SK-N-SH treated with all-trans-retinoic acid at 6 μM for 48 hours (cell line): ENCODE results near the gene CTIF.

Experiments
- GLIS3 ChIP-seq: fragments of 250-450 bp; sonication (Bioruptor Pico); IDR thresholded peaks from 2 replicates; pipeline ENCODE4 v1.5.0; 2020; ENCODE audit warnings: mild to moderate bottlenecking, moderate library complexity
- PATZ1 ChIP-seq: fragments of 250-450 bp; sonication (Bioruptor Pico); IDR thresholded peaks from 2 replicates; pipeline ENCODE4 v1.8.0; 2020; ENCODE audit warnings: mild to moderate bottlenecking, moderate library complexity, borderline replicate concordance
- RARB ChIP-seq: fragments of 250-450 bp; sonication (Bioruptor Pico); IDR thresholded peaks from 2 replicates; pipeline ENCODE4 v1.8.0; 2021; ENCODE audit warnings: mild to moderate bottlenecking, moderate library complexity
- SNAI2 ChIP-seq: fragments of 250-450 bp; sonication (Bioruptor Pico); IDR thresholded peaks from 2 replicates; pipeline ENCODE4 v1.5.0; 2020; ENCODE audit warnings: mild to moderate bottlenecking, moderate library complexity
- TCF4 ChIP-seq: fragments of 250-450 bp; sonication (Bioruptor Pico); IDR thresholded peaks from 2 replicates; pipeline ENCODE4 v1.8.0; 2021; ENCODE audit warnings: mild to moderate bottlenecking, moderate library complexity, borderline replicate concordance
- TSHZ2 ChIP-seq: fragments of 250-450 bp; sonication (Bioruptor Pico); IDR thresholded peaks from 2 replicates; pipeline ENCODE4 v1.5.0; 2020; ENCODE audit warnings: mild to moderate bottlenecking, moderate library complexity
- ZFP3 ChIP-seq: fragments of 250-450 bp; sonication (Bioruptor Pico); IDR thresholded peaks from 2 replicates; pipeline ENCODE4 v1.5.0; 2020; ENCODE audit warnings: mild to moderate bottlenecking, moderate library complexity

DNA sequence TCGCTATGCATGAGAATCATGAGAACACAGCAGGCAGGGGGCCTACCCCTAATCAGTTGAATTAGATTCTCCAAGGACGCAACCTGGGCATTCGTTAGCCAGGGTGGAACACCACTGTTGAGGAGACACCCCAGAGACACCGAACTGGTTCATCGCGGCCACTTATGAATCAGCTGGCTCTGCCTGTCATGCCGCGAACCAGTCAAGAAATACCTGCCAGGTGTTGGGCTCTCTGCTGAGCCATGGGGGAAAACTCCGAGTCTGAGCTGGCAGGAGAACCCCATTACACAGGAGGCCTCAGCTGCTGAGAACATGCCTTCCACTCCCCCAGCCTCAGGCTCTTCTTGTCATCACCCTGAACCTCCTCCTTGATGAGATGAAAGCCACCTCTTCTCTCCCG lies 227.7 kb downstream of the CTIF start:
- TF ChIP-seq RARB (CRISPR knock-in tag) (no peak), ZFP3 (CRISPR knock-in tag) (no peak), TCF4 (CRISPR knock-in tag) (no peak), PATZ1 (no peak), TSHZ2 (CRISPR knock-in tag) (no peak), GLIS3 (CRISPR knock-in tag) (no peak), SNAI2 (CRISPR knock-in tag) (no peak)
